HG03039 (cell line): ENCODE measurements around the gene PRSS38.

Experiments
- ATAC-seq: cut with Tn5 transposase; IDR thresholded peaks from one replicate; pipeline ENCODE4 v1.9.1; 2021; ENCODE audit warnings: mild to moderate bottlenecking, moderate library complexity; ENCODE audit not compliant: unreplicated experiment

Gene PRSS38

DNA sequence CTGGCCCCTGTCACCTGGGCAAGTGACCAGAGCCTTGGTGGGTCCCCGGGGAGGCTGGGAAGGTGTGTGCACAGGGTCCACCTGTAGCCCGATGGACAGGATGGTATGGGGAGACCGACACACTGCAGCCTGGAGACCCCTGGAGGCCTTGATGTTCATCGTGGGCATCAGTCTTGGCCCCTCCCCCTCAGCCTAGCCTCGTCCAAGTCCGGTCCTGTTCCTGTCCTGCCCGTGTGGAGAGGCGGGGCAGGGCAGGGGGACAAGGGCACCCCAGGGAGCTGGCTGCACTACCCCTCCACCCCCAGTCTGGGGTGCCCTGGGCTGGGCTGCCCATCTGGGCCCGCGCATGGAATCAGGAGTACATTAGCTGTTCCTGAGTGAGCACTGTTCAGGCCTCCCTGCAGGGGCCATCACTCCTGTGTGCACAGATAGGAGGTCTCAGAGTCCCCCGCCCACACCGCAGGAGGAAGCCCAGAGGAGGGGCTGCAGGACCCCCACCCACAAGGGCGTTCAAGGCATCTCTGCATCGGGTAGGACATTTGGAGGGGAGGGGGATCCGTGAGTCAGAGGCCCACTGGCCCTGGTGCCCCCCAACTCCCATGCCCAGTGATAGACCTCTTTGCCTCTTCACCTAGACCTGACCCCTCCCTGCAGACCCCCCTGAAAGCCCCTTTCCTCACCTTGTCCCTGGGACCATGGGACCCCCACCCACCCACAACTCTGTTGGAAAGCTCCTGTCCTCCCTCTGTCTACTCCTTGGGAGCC is 69.1 kb downstream of the PRSS38 start:
- no peak for ATAC-seq

DNA sequence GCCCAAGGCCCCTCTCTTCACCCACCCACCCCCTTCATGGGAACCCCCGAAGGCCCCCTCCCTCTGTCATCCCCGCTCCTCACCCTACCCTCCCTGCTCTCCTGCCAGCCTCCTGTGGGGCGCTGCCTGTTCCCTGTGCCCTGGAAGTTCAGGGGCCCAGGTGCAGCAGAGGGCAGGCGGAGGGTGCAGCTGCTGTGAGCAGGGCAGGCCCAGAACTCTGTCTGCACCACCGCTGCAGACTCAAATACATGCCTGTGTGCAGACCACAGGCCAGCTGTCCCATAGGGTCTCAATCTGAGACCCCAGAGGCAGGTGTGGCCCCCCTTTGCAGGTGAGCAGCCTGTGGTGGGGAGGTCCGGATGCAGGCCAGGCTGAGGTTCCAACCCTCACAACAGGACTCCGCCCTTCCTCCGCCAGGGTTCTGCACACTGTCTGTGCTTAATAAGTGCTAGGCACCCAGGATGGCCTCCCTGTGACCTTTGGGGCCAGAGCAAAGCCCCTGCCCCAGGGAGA is 69.7 kb downstream of the PRSS38 start:
- no peak for ATAC-seq

DNA sequence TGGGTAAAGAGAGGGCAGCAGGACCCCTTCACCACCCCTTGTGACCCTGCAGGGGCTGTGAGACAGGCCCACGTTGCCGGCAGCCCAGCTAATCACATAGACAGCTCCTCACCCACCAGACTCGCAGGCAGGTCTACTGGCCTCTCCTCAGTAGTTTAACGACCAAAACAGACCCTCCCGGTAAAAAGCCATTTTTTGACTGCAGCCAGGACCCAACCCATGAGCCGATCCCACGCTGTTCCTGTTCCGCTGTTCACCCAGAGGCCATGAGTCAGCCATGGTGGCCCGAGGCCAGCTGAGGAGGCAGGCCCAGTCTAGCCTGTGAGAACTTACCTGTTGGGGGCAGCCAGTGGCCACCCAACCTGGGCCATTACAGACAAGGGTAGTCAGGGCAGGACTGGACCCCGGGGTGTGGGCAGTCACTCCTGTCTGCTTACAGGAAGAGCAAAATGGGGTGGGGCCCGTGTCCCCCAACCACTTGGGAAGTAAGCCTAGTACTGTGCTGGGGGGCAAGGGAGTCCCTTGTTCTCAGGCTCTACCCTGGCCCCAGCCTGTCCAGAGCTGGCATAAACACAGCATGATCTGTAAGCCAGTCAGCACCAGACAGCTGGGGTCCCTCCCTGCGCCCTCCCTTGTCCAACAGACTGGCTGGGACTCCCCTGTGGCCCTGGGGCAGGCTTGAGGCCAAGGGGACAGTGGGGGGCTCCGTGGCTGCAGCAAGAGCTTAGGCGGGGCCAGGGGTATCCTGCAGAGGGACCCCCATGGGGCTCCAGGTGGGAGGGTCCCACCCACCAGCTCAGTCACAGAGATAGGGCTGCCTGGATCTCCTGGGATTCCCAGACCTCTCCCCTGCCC is 70.4 kb downstream of the PRSS38 start:
- no peak for ATAC-seq

DNA sequence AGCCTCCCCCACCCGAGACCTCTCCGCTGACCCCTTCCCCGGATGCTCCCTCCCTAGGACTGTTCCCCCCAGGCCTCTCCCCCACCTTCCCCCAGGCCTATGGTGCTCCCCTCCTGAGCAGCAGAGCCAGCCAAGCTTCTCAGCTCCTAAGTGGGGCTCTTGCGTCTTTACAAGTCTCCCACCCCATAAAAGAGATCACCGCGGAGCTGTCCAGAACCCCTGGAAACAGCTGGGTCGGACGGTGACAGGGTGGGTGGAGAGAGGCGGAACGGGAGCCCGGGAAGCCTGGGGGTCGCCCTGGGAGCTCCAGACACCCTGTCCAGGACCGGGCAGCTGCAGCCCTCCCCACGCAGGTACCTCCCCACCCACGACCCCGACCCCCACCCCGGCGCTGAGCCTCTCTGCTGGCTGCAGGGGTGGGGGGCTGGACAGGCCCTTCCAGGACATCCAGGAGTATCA is 71.1 kb downstream of the PRSS38 start:
- no peak for ATAC-seq

DNA sequence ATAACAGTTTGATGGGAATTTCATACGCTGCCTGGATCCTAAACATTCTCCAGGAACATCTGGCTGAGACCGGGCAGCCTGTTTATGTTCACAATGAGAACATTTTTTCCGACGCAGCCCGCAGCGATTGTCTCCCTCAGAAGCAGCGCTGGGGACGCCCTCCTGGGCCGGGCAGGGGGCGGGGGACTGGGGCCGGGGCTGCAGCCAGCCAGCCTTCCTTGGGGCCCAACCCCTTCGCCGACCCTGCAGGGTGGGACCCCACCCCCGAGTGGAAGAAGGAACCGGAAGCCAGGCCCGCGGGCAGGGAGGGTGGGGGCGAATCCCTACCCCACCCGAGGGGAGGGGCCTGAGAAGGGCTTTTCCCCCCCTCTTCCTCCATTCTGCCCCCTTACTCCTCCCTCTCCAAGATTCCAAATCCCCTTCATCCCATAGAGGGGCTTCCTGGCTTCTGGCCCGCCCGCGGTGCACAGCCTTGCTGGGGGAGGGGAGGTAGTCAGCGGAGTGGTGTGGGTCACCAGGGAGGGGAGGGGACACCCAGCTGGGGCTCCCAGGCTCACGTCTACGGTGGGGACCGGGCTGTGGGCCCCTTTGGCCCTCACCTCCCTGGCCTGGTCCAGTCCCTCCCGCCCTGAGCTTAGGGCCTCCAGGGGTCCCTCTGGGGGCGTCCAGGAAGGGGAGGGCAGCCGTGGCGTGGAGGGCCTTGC is 71.7 kb downstream of the PRSS38 start:
- no peak for ATAC-seq

DNA sequence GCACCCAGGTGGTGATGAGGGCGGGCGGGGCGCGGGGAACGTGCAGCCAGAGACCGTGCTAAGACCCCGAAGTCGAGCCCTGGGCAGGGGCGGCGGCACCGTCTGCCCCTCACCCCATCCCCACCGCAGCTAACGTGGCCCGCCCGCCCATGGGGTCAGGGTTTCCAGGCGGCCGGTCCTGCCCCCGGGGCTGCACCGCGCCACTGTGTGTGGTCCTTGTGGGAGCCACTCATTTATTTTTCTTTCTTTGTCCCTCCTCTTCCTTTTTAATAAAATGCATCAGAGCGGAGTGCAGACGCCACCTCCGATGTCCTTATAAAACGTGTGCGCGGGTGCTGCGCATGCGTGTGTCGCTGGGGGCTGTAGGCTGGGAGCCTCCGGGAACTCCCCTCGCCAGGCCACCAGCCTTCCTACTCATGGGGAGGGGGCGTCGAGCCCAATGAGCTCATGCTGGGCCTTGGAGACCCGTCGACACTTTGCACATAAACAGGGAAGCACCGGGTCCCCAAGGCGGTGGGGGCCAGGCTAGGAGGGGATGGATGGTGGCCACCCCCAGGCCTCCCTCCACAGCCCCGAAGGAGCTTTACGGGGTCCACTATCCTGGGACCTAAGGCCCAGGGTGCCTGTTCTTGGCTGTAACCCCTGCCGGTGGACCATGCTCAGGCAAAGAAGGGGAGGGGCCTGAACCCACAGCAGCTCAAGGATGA is 72.4 kb downstream of the PRSS38 start:
- ATAC-seq: no peak

DNA sequence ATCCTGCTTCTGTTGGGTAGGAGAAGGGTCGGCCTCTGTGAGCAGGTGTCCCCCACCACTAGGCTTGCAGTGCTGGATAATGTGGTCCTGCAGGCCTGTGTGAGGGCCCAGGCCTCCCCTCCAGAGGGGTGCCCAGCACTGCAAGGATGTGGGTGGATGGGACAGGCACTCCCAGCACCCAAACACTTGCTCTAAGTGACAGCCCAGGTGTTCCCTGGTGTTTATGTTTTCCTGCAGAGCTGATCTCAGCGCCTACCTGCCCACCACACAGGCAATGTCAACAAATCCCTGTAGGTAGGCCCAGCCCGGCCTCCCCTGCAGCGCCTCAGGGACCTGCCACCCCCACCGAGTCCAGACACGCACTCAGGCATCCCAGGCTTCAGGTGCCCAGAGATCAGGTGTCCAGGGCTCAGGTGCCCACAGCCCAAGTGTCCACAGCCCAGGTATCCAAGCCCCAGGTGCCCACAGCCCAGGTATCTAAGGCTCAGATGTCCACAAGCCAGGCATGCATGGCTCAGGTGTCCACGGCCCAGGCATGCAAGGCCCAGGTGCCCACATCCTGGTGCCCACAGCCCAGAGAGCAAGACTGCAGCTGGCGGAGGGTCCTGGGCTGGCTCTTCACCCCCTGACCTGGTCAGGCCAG is 73.0 kb downstream of the PRSS38 start:
- ATAC-seq: no peak

DNA sequence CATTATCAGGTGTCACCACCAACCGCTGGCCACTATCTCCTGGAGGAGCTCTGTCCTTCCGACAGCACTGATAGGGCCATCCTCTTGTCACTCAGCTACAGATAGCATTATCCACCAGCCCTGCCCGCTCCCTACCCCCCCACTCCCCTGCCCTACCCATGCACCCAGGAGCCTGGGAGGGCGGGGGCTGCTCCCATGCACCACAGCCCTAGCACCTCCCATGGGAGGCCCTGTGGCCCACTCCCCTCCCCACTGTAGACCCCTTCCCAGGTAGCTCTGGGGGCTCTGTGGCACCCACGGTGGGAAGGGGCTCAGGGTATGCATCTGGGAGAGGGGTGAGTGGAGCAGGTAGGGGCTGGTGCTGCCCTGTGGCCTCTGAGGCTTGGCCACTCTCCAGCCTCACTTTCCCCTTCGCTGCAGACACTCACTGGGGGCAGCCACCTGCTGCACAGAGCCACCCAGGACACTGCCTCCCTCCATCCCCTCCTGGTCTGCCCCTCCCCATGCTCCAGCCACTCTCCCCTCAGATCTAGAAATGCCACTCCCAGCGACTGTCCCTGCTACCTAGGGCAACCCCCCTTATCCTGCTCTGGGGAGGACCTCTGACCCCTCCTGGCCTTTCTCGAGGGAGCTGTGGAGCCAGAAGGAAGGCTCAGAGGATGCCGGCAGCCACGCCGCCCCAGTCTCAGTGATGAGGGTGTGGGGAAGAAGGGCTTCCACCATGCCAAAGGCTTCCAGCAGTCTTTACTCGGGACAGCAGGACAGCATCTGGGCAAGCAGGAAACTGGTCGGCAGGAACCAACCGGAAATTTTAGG is 73.8 kb downstream of the PRSS38 start:
- no peak for ATAC-seq

DNA sequence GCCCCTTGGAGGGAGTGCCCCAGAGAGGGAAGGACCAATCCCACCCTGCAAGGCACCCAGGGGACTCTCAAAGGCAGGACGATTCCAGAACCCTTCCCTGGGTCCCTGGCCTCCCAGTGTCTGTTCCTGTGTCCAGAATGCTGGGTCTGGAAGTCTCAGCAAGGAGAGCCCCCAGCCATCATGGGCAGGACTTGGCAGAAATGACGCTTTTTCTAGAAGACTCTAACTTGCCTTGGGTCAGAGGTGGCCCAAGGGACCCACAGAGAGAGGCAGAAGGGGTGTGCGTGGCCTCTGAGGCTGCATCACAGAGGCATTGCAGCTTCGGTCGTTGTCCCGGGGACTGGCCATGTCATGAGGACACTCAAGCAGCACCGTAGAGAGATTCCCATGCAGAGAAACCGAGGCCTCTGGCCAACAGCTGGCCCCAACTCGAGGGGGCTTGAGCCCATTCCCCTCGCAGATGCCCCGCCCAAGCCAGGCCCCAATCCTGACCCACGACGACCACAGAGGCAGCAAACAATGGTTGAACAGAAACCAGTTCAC is 74.5 kb downstream of the PRSS38 start:
- no peak for ATAC-seq

DNA sequence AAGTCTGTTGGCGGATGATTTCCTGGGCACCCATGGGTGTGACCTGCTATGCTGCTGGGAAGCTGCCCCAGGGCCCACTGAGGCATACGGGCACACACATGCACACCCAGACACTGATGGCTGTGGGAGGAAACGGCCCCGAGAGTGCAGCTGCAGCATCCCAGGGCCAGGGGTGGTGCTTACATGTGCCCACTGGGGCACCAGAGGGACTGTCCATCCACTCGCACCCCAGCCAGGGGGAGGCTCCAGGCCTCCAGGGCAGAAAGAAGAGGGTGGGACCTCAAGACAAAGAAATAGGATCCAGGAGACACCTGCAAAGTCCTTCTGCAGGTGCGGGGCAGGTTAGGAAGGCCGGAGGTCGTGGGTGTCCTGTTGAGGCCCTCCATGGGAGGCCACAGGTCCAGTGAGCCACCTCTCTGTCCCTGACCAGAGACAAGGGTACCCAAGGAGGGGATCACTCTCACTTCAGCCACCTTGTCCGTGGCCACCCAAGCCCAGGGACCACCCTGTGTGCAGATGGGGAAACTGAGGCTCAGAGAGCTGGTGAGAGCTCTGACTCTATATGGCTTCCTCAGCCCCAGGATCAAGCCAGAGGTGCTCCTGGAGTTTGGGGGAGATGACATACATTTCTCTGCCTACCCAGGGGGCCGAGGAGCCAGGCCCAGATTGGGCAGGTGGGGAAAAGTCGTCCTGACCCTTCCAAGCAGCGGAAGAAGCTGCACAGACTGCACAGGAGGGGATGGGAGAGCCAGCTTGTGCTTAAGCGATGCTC is 75.2 kb downstream of the PRSS38 start:
- ATAC-seq: no peak

DNA sequence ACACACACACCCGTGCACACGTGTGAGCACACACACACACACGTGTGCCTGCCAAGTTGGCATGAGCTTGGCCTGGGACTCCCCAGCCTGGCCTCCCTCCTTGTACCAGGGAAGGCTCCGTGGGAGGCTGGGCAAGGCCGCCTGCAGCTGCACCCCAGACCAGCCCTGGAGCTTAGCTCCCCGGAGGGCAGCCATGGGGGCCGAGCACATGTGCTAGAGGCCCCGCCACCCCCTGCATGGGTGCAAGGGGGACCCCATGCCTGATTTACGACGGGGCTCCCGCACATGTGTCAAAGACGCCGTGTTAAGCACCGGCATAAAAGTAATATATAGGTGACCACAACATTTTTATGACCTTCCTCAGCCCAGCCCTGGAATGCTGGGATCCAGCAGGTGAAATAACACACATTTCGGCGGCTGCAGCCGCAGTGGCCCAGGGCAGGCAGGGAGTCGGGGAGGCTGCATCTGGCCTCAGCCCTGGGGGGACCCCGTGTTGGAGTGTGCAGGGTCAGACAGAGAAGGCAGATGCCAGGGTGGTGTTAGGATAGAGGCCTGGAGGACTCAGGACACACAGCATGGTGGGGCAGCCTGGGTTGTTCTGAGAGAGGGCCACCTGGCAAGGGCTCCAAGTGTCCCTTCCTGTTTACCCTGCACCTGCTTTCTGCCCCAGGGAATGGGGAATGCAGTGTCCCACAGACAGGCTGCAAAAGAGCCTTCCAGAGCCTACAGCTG is 75.9 kb downstream of the PRSS38 start:
- ATAC-seq: no peak

DNA sequence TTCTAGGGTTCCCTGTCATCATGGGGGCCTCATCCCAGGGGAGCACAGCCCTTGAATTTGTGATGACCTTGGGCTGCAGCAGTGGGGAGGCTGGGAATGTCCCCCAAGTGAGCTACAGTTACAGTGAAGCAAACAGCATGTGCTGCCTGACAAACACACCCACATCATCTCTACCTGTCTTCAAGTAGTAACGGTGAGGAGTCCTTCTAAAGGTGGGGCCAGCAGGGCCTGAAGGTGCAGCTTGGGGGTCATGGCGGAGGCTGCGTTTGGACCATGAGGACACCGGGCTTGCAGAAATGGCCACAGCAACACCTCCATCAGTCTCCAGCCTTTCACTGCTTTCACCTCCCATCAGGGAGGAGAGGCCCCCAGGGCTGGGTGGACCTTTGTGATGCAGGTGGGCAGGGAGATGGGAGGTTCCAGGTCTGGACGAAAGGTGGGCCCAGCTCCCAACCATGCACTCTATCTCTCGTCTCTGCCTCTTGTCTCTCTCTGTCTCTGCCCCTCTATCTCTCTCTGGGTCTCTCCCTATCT is 76.5 kb downstream of the PRSS38 start:
- no peak for ATAC-seq

DNA sequence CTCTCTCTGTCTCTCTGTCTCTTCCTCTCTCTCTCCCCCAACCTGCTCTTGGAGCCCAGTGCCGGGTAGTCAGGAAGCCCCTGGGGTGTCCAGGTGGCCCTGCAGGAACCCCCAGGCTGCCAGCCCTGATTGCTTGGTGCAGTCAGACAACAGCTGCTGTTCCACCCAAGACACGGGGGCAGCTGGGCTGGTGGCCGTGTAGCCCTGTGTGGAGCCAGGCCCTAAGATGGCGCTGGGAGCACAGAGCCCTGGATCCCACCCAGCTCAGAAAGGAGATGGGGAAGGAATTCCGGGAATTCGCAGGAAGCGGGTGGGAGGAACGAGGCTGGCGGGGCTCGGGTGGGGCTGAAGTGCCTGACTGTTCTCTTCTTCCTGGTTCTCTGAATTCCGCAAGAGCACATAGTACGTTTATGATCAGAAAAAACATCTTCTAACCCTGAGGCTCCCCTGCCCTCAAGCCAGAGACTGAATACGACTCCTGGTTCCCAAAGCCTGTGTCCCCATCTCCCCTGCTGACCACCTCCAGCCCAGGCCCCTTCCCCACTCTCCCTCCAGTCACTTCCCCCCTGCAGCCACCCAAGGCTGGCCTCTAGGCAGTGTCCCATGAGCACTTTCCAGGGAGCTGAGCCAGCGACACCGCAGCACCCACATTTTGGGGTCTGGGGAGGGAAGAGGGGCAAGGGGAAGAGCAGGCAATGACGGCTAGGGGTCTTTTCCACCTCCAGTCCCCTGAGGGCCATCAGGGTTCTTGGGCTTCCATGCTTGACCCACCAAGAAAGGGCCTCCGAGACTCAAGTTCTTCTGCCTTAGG is 77.2 kb downstream of the PRSS38 start:
- no peak for ATAC-seq

DNA sequence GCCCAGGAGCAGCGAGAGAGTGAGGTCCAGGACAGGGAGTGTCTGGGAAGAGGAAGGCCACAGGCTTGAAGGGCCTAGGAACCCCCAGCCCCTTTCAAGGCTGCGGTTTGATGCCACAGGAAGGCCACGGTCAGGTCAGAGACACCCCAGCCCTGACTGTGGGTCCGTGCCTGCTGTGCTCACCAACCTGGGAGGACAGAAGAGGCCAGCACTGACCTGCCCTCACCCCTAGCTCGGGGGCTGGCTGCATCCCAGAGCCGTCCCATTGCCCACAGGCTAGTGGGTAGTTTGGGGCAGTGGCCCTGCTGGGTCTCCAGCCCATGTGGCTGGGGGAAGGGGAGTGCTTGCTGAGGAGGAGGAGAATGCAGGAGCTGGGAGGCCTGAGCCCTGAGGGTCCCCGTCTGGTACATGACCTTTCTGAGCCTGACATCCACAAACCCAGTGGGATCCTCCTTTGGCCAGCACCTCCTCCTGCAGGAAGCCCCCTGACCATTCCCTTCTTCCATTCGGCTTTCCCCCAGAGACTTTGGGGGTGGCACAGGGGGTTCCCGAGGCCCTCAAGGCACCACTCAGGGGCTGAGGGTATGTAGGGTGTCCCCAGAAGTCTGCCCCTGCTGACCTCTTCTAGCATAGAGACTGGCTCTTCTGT is 77.9 kb downstream of the PRSS38 start:
- ATAC-seq: no peak

DNA sequence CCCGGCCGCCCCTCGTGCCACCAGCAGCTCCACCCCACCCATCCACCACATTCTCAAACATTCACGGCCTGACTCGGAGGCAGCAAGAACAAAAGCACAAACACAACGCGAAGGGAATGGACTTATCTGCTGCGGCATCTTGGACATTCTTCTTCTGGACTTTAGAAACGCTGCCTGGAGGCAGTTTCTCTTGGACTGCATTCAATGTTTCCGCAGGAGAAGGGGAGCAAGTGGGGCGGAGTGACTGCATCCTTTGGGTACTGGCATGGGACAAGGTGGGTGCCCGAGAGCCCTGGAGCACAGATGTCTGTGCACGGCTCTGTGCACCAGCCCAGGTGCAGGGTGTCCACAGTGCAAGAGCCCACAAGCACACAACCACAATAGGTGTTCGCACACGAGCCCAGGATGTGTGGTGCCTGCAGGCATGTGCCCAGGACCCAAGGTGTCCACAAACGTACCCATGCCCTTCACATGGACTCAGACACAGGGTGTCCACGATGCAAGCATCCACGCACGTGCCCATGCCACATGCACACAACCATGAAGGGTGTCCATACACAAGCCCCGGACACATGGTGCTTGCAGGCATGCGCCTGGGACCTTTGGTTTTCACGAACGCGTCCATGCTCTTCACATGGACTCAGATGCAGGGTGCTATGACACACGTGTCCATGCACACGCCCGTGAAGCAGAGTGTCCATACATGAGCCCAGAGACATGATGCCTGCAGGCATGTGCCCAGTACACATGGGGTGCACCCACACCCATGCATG is 78.7 kb downstream of the PRSS38 start:
- ATAC-seq: no peak
